Fibroblast of villous mesenchyme (primary cell): Measurements from ENCODE around the gene CDH4. TPM values are rescaled to one million over a fixed set of nuclear protein-coding genes. Genes with fewer than 3 reads are reported as not detected.

Experiments
- DNase-seq: peaks from one replicate; pipeline ENCODE4 v3.0.0-alpha.2; 2010; ENCODE audit warnings: low read depth
- H3K4me3 ChIP-seq: 2 replicates; pipeline ENCODE4 v1.5.1; 2011; ENCODE audit warnings: low read depth, mild to moderate bottlenecking, low read length
- CTCF ChIP-seq: IDR thresholded peaks from 2 replicates; pipeline ENCODE4 v1.5.1; 2012; ENCODE audit warnings: low read depth, mild to moderate bottlenecking, low read length; ENCODE audit not compliant: insufficient read depth
- total RNA-seq: library from RNA; depleted of rRNA; stranded (reverse); fragments of >200 nt; gene quantifications from 2 replicates; pipeline ENCODE4 v1.2.3, GENCODE V29; 2012

The CDH4 gene
- total RNA-seq, 1 donor: 1.7 TPM

- no peak for DNase-seq
- TF ChIP-seq CTCF: no peak
- H3K4me3 ChIP-seq: no peak overlapping the region
Measured at GRCh38 chr20:61288331-61288784, 36.3 kb downstream of the CDH4 start.

GRCh38 chr20:61289166-61289565 is 37.1 kb downstream of the CDH4 start:
- H3K4me3 ChIP-seq: no peak overlapping the region
- DNase-seq: no peak
- TF ChIP-seq CTCF: no peak

GRCh38 chr20:61290721-61291120 is 38.7 kb downstream of the CDH4 start:
- no peak for DNase-seq
- no peak overlapping the region for H3K4me3 ChIP-seq
- no peak for TF ChIP-seq CTCF

GRCh38 chr20:61291166-61291829 is 39.2 kb downstream of the CDH4 start:
- no peak for DNase-seq
- TF ChIP-seq CTCF: no peak
- no peak overlapping the region for H3K4me3 ChIP-seq

GRCh38 chr20:61292391-61292790 is 40.3 kb downstream of the CDH4 start:
- no peak for TF ChIP-seq CTCF
- no peak overlapping the region for H3K4me3 ChIP-seq
- DNase-seq: no peak

- H3K4me3 ChIP-seq: no peak overlapping the region
- no peak for TF ChIP-seq CTCF
- no peak for DNase-seq
Measured at GRCh38 chr20:61292821-61293612, 41.0 kb downstream of the CDH4 start.
